ENCODE measurements around the gene ERGIC1. TPM values are rescaled to one million over a fixed set of nuclear protein-coding genes. Genes with fewer than 3 reads are reported as not detected.
A peak's percentile ranks its signal among the peaks of the same experiment; 100 is the strongest.

ERGIC1 gene
- total RNA-seq, 1 experiment from 2014 or later: 77.0 TPM

DNA sequence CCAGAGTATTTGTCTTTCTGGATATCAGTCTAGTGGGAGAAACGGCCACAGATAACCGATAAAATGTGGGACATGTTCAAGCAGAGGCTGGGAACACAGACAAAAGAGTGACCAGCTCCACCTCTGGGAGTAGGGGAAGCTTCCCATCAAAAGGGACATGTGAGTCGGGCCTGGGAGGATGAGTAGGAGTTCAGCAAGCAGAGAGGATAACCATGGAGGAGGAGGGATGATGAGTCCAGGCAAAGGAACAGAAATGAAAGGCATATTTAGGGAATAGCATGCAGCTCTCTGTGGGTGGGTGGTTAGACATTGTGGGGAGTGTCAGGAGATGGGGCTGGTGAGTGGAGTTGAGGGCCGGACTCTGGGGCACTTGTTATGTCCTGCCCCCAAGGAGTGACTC, 61.5 kb downstream of the ERGIC1 start:
- H3K4me3 Mint-ChIP-seq: no peak overlapping the region
- H3K9me3 Mint-ChIP-seq: no peaks in the 10 kb centered on the region
- Histone ChIP-seq H3K79me1 (ENCODE audit: insufficient read depth, low read depth, low read length, poor library complexity, severe bottlenecking) (no peaks in the 10 kb centered on the region), H4K5ac (ENCODE audit: insufficient read length, low read depth, low read length) (no peak overlapping the region), H3K14ac (ENCODE audit: insufficient read depth, low read length) (no peak overlapping the region), H3T11ph (ENCODE audit: low read length) (no peak overlapping the region), H4K91ac (ENCODE audit: insufficient read length, low read depth, low read length) (no peak overlapping the region), H2AFZ (ENCODE audit: low read length) (no peak overlapping the region), H4K20me1 (ENCODE audit: control insufficient read depth, insufficient read depth, insufficient read length) (no peaks in the 10 kb centered on the region), H2BK12ac (ENCODE audit: insufficient read length, low read depth, low read length) (no peak overlapping the region), H2BK120ac (ENCODE audit: low read depth, low read length, poor library complexity, severe bottlenecking) (no peak overlapping the region), H2AK5ac (ENCODE audit: insufficient read length, low read length) (no peak overlapping the region), H3K23ac (ENCODE audit: insufficient read length, low read depth, low read length) (no peak overlapping the region), H3K9me3 (ENCODE audit: control insufficient read depth, low read depth, low read length) (no peaks in the 10 kb centered on the region), H4K8ac (replicated peaks; ENCODE audit: insufficient read length, low read depth, low read length) (no peak overlapping the region), H3K56ac (ENCODE audit: insufficient read length, low read depth, low read length) (no peak overlapping the region), H3K18ac (ENCODE audit: insufficient read length, low read depth, low read length) (no peak overlapping the region), H3K23me2 (ENCODE audit: insufficient read length, low read depth, low read length, poor library complexity, severe bottlenecking) (no peaks in the 10 kb centered on the region), H3K79me2 (ENCODE audit: insufficient read depth, low read length) (no peaks in the 10 kb centered on the region), H3K4me2 (ENCODE audit: insufficient read depth, insufficient read length, low read length) (no peak overlapping the region), H3K4me1 (ENCODE audit: insufficient read depth, low read length) (no peaks in the 10 kb centered on the region), H3K27ac (ENCODE audit: insufficient read length, low read depth, low read length) (no peak overlapping the region), H3K27me3 (ENCODE audit: insufficient read depth, low read length) (no peaks in the 10 kb centered on the region), H3K9ac (ENCODE audit: extremely low read depth, insufficient read length, low read length) (no peak overlapping the region), H2BK15ac (ENCODE audit: low read depth, low read length) (no peak overlapping the region), H3K4ac (ENCODE audit: low read depth, low read length) (no peak overlapping the region), H2BK5ac (ENCODE audit: insufficient read length, low read length) (no peak overlapping the region), H2BK20ac (ENCODE audit: low read depth, low read length, poor library complexity, severe bottlenecking) (no peak overlapping the region)
- H3K4me1 Mint-ChIP-seq: no peaks in the 10 kb centered on the region
- no CpG with 5 or more reads among the region's 4 CpGs for WGBS (ENCODE audit: extremely low coverage, insufficient read length, low lambda C conversion rate)
- peaks cover 11 to 60% (median 37%) of the 10 kb centered on the region in 3 experiments; a peak in 6 of 7 replicates for H3K36me3 Mint-ChIP-seq (ENCODE audit: insufficient read depth in 1 of 3, low read depth in 3 of 3)
- TF ChIP-seq, protein P1, sequence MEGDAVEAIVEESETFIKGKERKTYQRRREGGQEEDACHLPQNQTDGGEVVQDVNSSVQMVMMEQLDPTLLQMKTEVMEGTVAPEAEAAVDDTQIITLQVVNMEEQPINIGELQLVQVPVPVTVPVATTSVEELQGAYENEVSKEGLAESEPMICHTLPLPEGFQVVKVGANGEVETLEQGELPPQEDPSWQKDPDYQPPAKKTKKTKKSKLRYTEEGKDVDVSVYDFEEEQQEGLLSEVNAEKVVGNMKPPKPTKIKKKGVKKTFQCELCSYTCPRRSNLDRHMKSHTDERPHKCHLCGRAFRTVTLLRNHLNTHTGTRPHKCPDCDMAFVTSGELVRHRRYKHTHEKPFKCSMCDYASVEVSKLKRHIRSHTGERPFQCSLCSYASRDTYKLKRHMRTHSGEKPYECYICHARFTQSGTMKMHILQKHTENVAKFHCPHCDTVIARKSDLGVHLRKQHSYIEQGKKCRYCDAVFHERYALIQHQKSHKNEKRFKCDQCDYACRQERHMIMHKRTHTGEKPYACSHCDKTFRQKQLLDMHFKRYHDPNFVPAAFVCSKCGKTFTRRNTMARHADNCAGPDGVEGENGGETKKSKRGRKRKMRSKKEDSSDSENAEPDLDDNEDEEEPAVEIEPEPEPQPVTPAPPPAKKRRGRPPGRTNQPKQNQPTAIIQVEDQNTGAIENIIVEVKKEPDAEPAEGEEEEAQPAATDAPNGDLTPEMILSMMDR (conservative IDR thresholded peaks at IDR 0.05): no peak
- H3K27me3 Mint-ChIP-seq (ENCODE audit: low read depth): no peaks in the 10 kb centered on the region
- peak overlapping the region in 1 of 3 experiments; percentile 12; a peak in 2 of 7 replicates for H3K27ac Mint-ChIP-seq
- DNase-seq: no peak

All from H9 (cell line).